Endodermal cell (in vitro differentiated cells): Measurements from ENCODE around the gene C4orf50. TPM values are rescaled to one million over a fixed set of nuclear protein-coding genes. Genes with fewer than 3 reads are reported as not detected.

Experiments used
- DNase-seq: peaks from one replicate; pipeline ENCODE4 v3.0.0-alpha.2; 2017
- H3K27ac ChIP-seq: 2 replicates; pipeline ENCODE4 v1.5.1; 2013; ENCODE audit warnings: mild to moderate bottlenecking, low read depth, low read length, moderate library complexity
- H3K27me3 ChIP-seq: 2 replicates; pipeline ENCODE4 v1.6.1; 2013; ENCODE audit warnings: mild to moderate bottlenecking, low read length, moderate library complexity; ENCODE audit not compliant: insufficient read depth, control insufficient read depth, poor library complexity, severe bottlenecking
- H3K36me3 ChIP-seq: 2 replicates; pipeline ENCODE4 v1.7.0; 2013; ENCODE audit warnings: mild to moderate bottlenecking, low read length, moderate library complexity; ENCODE audit not compliant: control insufficient read depth, insufficient read depth
- H3K4me1 ChIP-seq: one replicate; pipeline ENCODE4 v1.7.0; 2013; ENCODE audit warnings: low read length; ENCODE audit not compliant: control insufficient read depth, insufficient read depth
- H3K4me3 ChIP-seq: 2 replicates; pipeline ENCODE4 v1.5.1; 2013; ENCODE audit warnings: mild to moderate bottlenecking, low read length, moderate library complexity
- H3K9ac ChIP-seq: 2 replicates; pipeline ENCODE4 v1.6.1; 2013; ENCODE audit warnings: mild to moderate bottlenecking, low read length, moderate library complexity; ENCODE audit not compliant: poor library complexity, severe bottlenecking; ENCODE audit errors: extremely low read depth
- H3K9me3 ChIP-seq: 2 replicates; pipeline ENCODE4 v1.6.1; 2013; ENCODE audit warnings: mild to moderate bottlenecking, low read length, moderate library complexity; ENCODE audit not compliant: control insufficient read depth
- H3K27ac Mint-ChIP-seq: 2 replicates; pipeline ENCODE4 v1.8.0; 2020; ENCODE audit warnings: mixed read lengths
- H3K27me3 Mint-ChIP-seq: 2 replicates; pipeline ENCODE4 v1.8.0; 2021; ENCODE audit warnings: mild to moderate bottlenecking, mixed read lengths; ENCODE audit not compliant: insufficient read depth
- H3K36me3 Mint-ChIP-seq: 2 replicates; pipeline ENCODE4 v1.8.0; 2020; ENCODE audit warnings: low read depth, mixed read lengths
- H3K4me1 Mint-ChIP-seq: 2 replicates; pipeline ENCODE4 v1.8.0; 2020; ENCODE audit warnings: mixed read lengths
- H3K4me3 Mint-ChIP-seq: 2 replicates; pipeline ENCODE4 v1.8.0; 2020; ENCODE audit warnings: mild to moderate bottlenecking, moderate library complexity, mixed read lengths
- H3K9me3 Mint-ChIP-seq: 2 replicates; pipeline ENCODE4 v1.8.0; 2020; ENCODE audit warnings: mild to moderate bottlenecking, mixed read lengths
- CTCF ChIP-seq: fragments of 200-600 bp; sonication (generic); conservative IDR thresholded peaks from 2 replicates; pipeline ENCODE4 v1.5.0; 2021; ENCODE audit warnings: antibody characterized with exemption, mild to moderate bottlenecking
- WGBS, 2 experiments: methylation state at CpG; one replicate each; pipeline versions ENCODE4 v1.1.5 to v1.1.7; 2013; ENCODE audit warnings: missing lambda C conversion rate in 2 of 2, mixed read lengths in 1 of 2; ENCODE audit not compliant: insufficient coverage in 1 of 2, insufficient read length in 1 of 2; 5-methylcytosine and 5-hydroxymethylcytosine counted together
- total RNA-seq, 2 donors: library from RNA; stranded (reverse); fragmentation: NEBNext Ultra II Directional in 1 of 2; extraction: Animal tissue kit (Norgen Biotek cat#: 25700) in 1 of 2; gene quantifications; 2 replicates in 1 of 2; 3 replicates in 1 of 2; pipeline ENCODE4 v1.2.1, GENCODE V29; 2021

Gene C4orf50
- total RNA-seq, 2 donors from 2014 or later: 0.84 to 1.6 TPM

- no peak for TF ChIP-seq CTCF
- peak; percentile 27 for DNase-seq
- H3K27me3 Mint-ChIP-seq: no peaks in the 10 kb centered on the region
- 91 to 94% methylated on average over 6 of the region's 6 CpGs for WGBS, 2 experiments
- Histone ChIP-seq H3K27me3 (no peaks in the 10 kb centered on the region), H3K36me3 (no peaks in the 10 kb centered on the region), H3K9me3 (no peaks in the 10 kb centered on the region), H3K4me1 (no peaks in the 10 kb centered on the region), H3K9ac (no peak overlapping the region), H3K4me3 (no peak overlapping the region), H3K27ac (no peak overlapping the region)
- no peak overlapping the region for H3K27ac Mint-ChIP-seq
- no peak overlapping the region for H3K4me3 Mint-ChIP-seq
- H3K9me3 Mint-ChIP-seq: no peaks in the 10 kb centered on the region
- H3K4me1 Mint-ChIP-seq: peaks cover 7% of the 10 kb centered on the region
- no peaks in the 10 kb centered on the region for H3K36me3 Mint-ChIP-seq
Measured at GRCh38 chr4:5969777-5970176, 48.5 kb downstream of the C4orf50 start.

GRCh38 chr4:5969336-5969735 lies 48.9 kb downstream of the C4orf50 start:
- DNase-seq: peak; percentile 33
- Histone ChIP-seq H3K4me3 (no peak overlapping the region), H3K4me1 (no peaks in the 10 kb centered on the region), H3K36me3 (no peaks in the 10 kb centered on the region), H3K9ac (no peak overlapping the region), H3K27ac (no peak overlapping the region), H3K9me3 (no peaks in the 10 kb centered on the region), H3K27me3 (no peaks in the 10 kb centered on the region)
- H3K27me3 Mint-ChIP-seq: no peaks in the 10 kb centered on the region
- 90 to 94% methylated on average over 3 to 5 of the region's 5 CpGs for WGBS, 2 experiments
- H3K4me1 Mint-ChIP-seq: peaks cover 7% of the 10 kb centered on the region
- no peak overlapping the region for H3K27ac Mint-ChIP-seq
- TF ChIP-seq CTCF: no peak
- no peaks in the 10 kb centered on the region for H3K36me3 Mint-ChIP-seq
- no peak overlapping the region for H3K4me3 Mint-ChIP-seq
- no peaks in the 10 kb centered on the region for H3K9me3 Mint-ChIP-seq

GRCh38 chr4:5968246-5968645 lies 50.0 kb downstream of the C4orf50 start:
- H3K4me1 Mint-ChIP-seq: peaks cover 7% of the 10 kb centered on the region
- no peaks in the 10 kb centered on the region for H3K36me3 Mint-ChIP-seq
- 94 to 95% methylated on average over 10 of the region's 10 CpGs for WGBS, 2 experiments

More at GRCh38 chr4:5968246-5968645, 50.0 kb downstream of the C4orf50 start:
- no peaks in the 10 kb centered on the region for H3K36me3 ChIP-seq
- H3K4me3 Mint-ChIP-seq: no peak overlapping the region
- H3K4me1 ChIP-seq: no peaks in the 10 kb centered on the region
- no peak overlapping the region for H3K27ac Mint-ChIP-seq
- peaks cover 4% of the 10 kb centered on the region for H3K27me3 Mint-ChIP-seq
- no peaks in the 10 kb centered on the region for H3K9me3 Mint-ChIP-seq
- no peak overlapping the region for H3K4me3 ChIP-seq
- H3K9me3 ChIP-seq: no peaks in the 10 kb centered on the region
- H3K27me3 ChIP-seq: no peaks in the 10 kb centered on the region
- no peak for TF ChIP-seq CTCF
- no peak overlapping the region for H3K9ac ChIP-seq
- DNase-seq: peak; percentile 28
- H3K27ac ChIP-seq: no peak overlapping the region
